Measurements from ENCODE around the gene GMPPA.

DNA sequence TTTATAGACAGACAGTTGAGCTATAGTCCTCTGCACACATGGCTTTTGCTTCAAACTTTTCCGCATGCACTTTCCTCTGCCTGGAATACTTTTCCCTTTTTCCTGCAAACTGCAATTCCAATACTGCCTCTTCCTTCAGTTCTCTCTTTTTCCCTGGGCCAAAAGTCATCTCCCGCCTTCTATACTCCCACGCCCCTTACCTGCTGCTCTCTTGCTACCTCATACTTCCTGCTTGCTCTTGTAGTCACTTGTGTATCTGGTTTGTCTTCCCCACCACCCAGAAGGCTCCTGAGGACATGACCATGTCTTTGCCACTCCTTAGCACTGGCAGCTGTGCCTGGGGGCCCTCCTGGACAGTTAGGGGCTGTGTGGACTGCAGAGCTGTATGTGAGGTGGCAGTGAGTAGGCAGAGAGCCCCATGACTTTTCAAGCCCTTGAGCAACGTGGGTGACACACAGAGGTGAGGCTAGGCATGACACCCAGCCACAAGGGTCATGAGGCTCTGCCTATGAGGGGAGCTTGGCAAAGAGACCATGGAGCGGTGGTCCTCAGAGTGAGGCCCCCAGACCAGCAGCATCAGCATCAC lies 40.8 kb upstream of the GMPPA start:
- TF ChIP-seq CTCF (IDR thresholded peaks at IDR 0.05) (no peak), POLR2AphosphoS5 (IDR thresholded peaks at IDR 0.05) (no peak), EP300 (IDR thresholded peaks at IDR 0.05) (no peak)

Data from stomach (tissue), 4 donors.